Thyroid gland (tissue), 4 donors: ENCODE data around the gene FYN. TPM values are rescaled to one million over a fixed set of nuclear protein-coding genes. Genes with fewer than 3 reads are reported as not detected.

Source experiments
- DNase-seq, 2 donors: peaks; one replicate each; pipeline ENCODE4 v3.0.0-alpha.2; 2019
- H3K27ac ChIP-seq, 3 donors: fragments of 200-600 bp; sonication (generic); 1 replicate in 2 of 3; 2 replicates in 1 of 3; pipeline ENCODE4 v1.5.1; 2016 to 2019; ENCODE audit warnings: mild to moderate bottlenecking in 1 of 3, moderate library complexity in 1 of 3
- H3K27me3 ChIP-seq: fragments of 200-600 bp; sonication (generic); one replicate; pipeline ENCODE4 v1.5.1; 2019
- H3K36me3 ChIP-seq, 2 donors: fragments of 200-600 bp; sonication (generic); one replicate each; pipeline ENCODE4 v1.5.1; 2016 to 2019
- H3K4me1 ChIP-seq, 2 donors: fragments of 200-600 bp; sonication (generic); one replicate each; pipeline ENCODE4 v1.5.1; 2017 to 2019
- H3K4me3 ChIP-seq, 3 donors: fragments of 200-600 bp; sonication (generic); replicated peaks in 1 of 3; 1 replicate in 2 of 3; 2 replicates in 1 of 3; pipeline ENCODE4 v1.5.1; 2016; ENCODE audit warnings: mild to moderate bottlenecking in 1 of 3
- H3K9me3 ChIP-seq: fragments of 200-600 bp; sonication (generic); one replicate; pipeline ENCODE4 v1.5.1; 2017
- CTCF ChIP-seq, 6 experiments: fragments of 200-600 bp in 3 of 6; fragments of 450-650 bp in 3 of 6; sonication (generic) in 3 of 6; IDR thresholded peaks; one replicate each; pipeline ENCODE4 v1.5.1; 2016 to 2019; ENCODE audit warnings: antibody characterized with exemption in 6 of 6, mild to moderate bottlenecking in 2 of 6, inconsistent platforms in 1 of 6, moderate library complexity in 1 of 6
- POLR2A ChIP-seq, 2 donors: fragments of 450-650 bp; IDR thresholded peaks; one replicate each; pipeline ENCODE4 v1.6.1; 2017; ENCODE audit warnings: antibody characterized with exemption in 2 of 2, mild to moderate bottlenecking in 2 of 2, moderate library complexity in 1 of 2
- WGBS, 2 donors: methylation state at CpG; one replicate each; pipeline ENCODE4 v1.1.5; 2017; 5-methylcytosine and 5-hydroxymethylcytosine counted together
- intact Hi-C: fragments of 100-400 bp; cut with DNase I; formaldehyde crosslinking; loops from one replicate; pipeline ENCODE4 v1.15.1; 2023
- total RNA-seq, 4 donors: library from RNA; depleted of rRNA; stranded (reverse); fragments of >200 nt; gene quantifications; one replicate each; pipeline ENCODE4 v1.2.3, GENCODE V29; 2016

FYN gene
- total RNA-seq, 4 donors from 2014 or later = 67.0 to 206 (median 95.9) TPM

- no peak for TF ChIP-seq POLR2A (IDR thresholded peaks at IDR 0.05)
- Histone ChIP-seq H3K27me3 (no peaks in the 10 kb centered on the region), H3K27ac (no peak overlapping the region), H3K36me3 (no peaks in the 10 kb centered on the region), H3K4me1 (peaks cover 6 to 47% of the 10 kb centered on the region in 2 donors), H3K9me3 (no peaks in the 10 kb centered on the region), H3K4me3 (no peak overlapping the region)
- no peak for DNase-seq
- intact Hi-C loops = no loop called here
- 88 to 93% methylated on average over 5 of the region's 5 CpGs for WGBS, 2 donors
These were observed 24.0 kb downstream of the FYN start for GRCh38 chr6:111849298-111849697.

GRCh38 chr6:111848262-111848812 is 24.9 kb downstream of the FYN start:
- Histone ChIP-seq H3K9me3 (no peaks in the 10 kb centered on the region), H3K27me3 (no peaks in the 10 kb centered on the region), H3K4me1 (peaks cover 6 to 49% of the 10 kb centered on the region in 2 donors), H3K27ac (no peak overlapping the region), H3K36me3 (no peaks in the 10 kb centered on the region), H3K4me3 (no peak overlapping the region)
- no peak for DNase-seq
- 94 to 96% methylated on average over 7 of the region's 7 CpGs for WGBS, 2 donors
- TF ChIP-seq POLR2A (IDR thresholded peaks at IDR 0.05) (no peak), CTCF (IDR thresholded peaks at IDR 0.05) (no peak)
- intact Hi-C loops = no loop called here

GRCh38 chr6:111846492-111847409 is 26.5 kb downstream of the FYN start:
- WGBS, 2 donors = 39 to 53% methylated on average over 5 of the region's 5 CpGs
- Histone ChIP-seq H3K9me3 (no peaks in the 10 kb centered on the region), H3K36me3 (no peaks in the 10 kb centered on the region), H3K4me3 (no peak overlapping the region), H3K27me3 (no peaks in the 10 kb centered on the region), H3K27ac (no peak overlapping the region), H3K4me1 (peaks cover 6 to 54% of the 10 kb centered on the region in 2 donors)
- DNase-seq = peak; percentile 9 to 25
- intact Hi-C loops = no loop called here
- TF ChIP-seq POLR2A (IDR thresholded peaks at IDR 0.05) (no peak), CTCF (IDR thresholded peaks at IDR 0.05) (no peak)

- Histone ChIP-seq H3K4me1 (peaks cover 6 to 61% of the 10 kb centered on the region in 2 donors), H3K27ac (no peak overlapping the region), H3K9me3 (no peaks in the 10 kb centered on the region), H3K36me3 (no peaks in the 10 kb centered on the region), H3K27me3 (no peaks in the 10 kb centered on the region), H3K4me3 (no peak overlapping the region)
- intact Hi-C loops = no loop called here
- no peak for TF ChIP-seq POLR2A (IDR thresholded peaks at IDR 0.05)
- WGBS, 2 donors = 75 to 80% methylated on average over 4 of the region's 4 CpGs
- no peak for DNase-seq
These were observed 27.2 kb downstream of the FYN start for GRCh38 chr6:111846066-111846465.

GRCh38 chr6:111845441-111845871 is 27.8 kb downstream of the FYN start:
- no peaks in the 10 kb centered on the region for H3K27me3 ChIP-seq
- H3K4me1 ChIP-seq = peaks cover 6 to 56% of the 10 kb centered on the region in 2 donors
- 88% methylated on average over 8 of the region's 8 CpGs for WGBS, 2 donors
- no peak overlapping the region for H3K4me3 ChIP-seq
- H3K9me3 ChIP-seq = no peaks in the 10 kb centered on the region
- intact Hi-C loops = no loop called here
- DNase-seq = no peak
- H3K27ac ChIP-seq = no peak overlapping the region
- TF ChIP-seq CTCF (IDR thresholded peaks at IDR 0.05) (no peak), POLR2A (IDR thresholded peaks at IDR 0.05) (no peak)
- no peaks in the 10 kb centered on the region for H3K36me3 ChIP-seq

- Histone ChIP-seq H3K27ac (no peak overlapping the region), H3K4me1 (peaks cover 6 to 55% of the 10 kb centered on the region in 2 donors), H3K4me3 (no peak overlapping the region), H3K9me3 (no peaks in the 10 kb centered on the region), H3K36me3 (no peaks in the 10 kb centered on the region), H3K27me3 (no peaks in the 10 kb centered on the region)
- TF ChIP-seq POLR2A (IDR thresholded peaks at IDR 0.05) (no peak), CTCF (IDR thresholded peaks at IDR 0.05) (no peak)
- no peak for DNase-seq
- WGBS, 2 donors = 73 to 84% methylated on average over 2 of the region's 2 CpGs
- intact Hi-C loops = no loop called here
These were observed 28.3 kb downstream of the FYN start for GRCh38 chr6:111844921-111845320.
